K562 (cell line): Measurements from ENCODE around the gene AHSP. TPM values are rescaled to one million over a fixed set of nuclear protein-coding genes. Genes with fewer than 3 reads are reported as not detected.

Experiments
- ATAC-seq: fragments of 200-7000 bp; cut with Tn5 transposase; 3 replicates; pipeline ENCODE4 v1.9.1; 2020; ENCODE audit warnings: moderate library complexity
- BruUV-seq: library from RNA; stranded (reverse); fragments of 400-500 nt; replicated peaks from 2 replicates; lab custom pipeline; 2021; lab: Mats Ljungman, UMichigan
- CTCF ChIA-PET: fragments of 300-600 bp; formaldehyde crosslinking; extraction: SDS; loops from one replicate; lab custom pipeline; 2021; ENCODE audit warnings: low intra/inter-chr PET ratio; lab: Yijun Ruan, JAX
- POLR2A ChIA-PET: fragments of 300-600, 350-650 bp; sonication (Branson Sonifier 250); formaldehyde crosslinking; extraction: SDS; loops from one replicate; lab custom pipeline; 2021; ENCODE audit warnings: antibody characterized with exemption, inconsistent platforms; lab: Yijun Ruan, JAX
- DNase-seq, 4 experiments: peaks; one replicate each; pipeline versions ENCODE4 v3.0.0 to v3.0.0-alpha.2; 2011 to 2018; ENCODE audit warnings: low spot score in 3 of 4, mixed read lengths in 3 of 4; ENCODE audit errors: extremely low read depth in 1 of 4
- FAIRE-seq: peaks from 2 replicates; lab custom pipeline; 2011; peaks lifted over from hg19 to GRCh38; lab: Jason Lieb, UNC
- H2AFZ ChIP-seq: 2 replicates; pipeline ENCODE4 v1.6.0; 2011; ENCODE audit warnings: low read depth, low read length, control low read depth, inconsistent platforms
- H3K27ac ChIP-seq: fragments of 200-600 bp; 3 replicates; pipeline ENCODE4 v1.8.0; 2011; ENCODE audit warnings: low read depth, mild to moderate bottlenecking, control low read depth, inconsistent platforms, low read length, moderate library complexity, mixed read lengths; ENCODE audit errors: extremely low read depth
- H3K27me3 ChIP-seq, 2 experiments: fragments of 300-600 bp in 1 of 2; 2 replicates in 1 of 2; 3 replicates in 1 of 2; pipeline versions ENCODE4 v1.6.0 to v1.8.0; 2011; ENCODE audit warnings: inconsistent platforms in 2 of 2, low read length in 2 of 2, mild to moderate bottlenecking in 1 of 2, mixed read lengths in 1 of 2, moderate library complexity in 1 of 2; ENCODE audit not compliant: control insufficient read depth in 2 of 2, insufficient read depth in 2 of 2
- H3K36me3 ChIP-seq: fragments of 300-600 bp; 3 replicates; pipeline ENCODE4 v1.8.0; 2011; ENCODE audit warnings: mild to moderate bottlenecking, low read length, inconsistent platforms; ENCODE audit not compliant: control insufficient read depth, insufficient read depth
- H3K4me1 ChIP-seq, 2 experiments: fragments of 200-600 bp in 1 of 2; replicated peaks in 1 of 2; 2 replicates in 1 of 2; 3 replicates in 1 of 2; pipeline versions ENCODE4 v1.5.1 to v1.8.0; 2011; ENCODE audit warnings: inconsistent platforms in 2 of 2, low read length in 2 of 2, mild to moderate bottlenecking in 1 of 2, mixed read lengths in 1 of 2, moderate library complexity in 1 of 2; ENCODE audit not compliant: control insufficient read depth in 2 of 2, insufficient read depth in 2 of 2
- H3K4me2 ChIP-seq: 2 replicates; pipeline ENCODE4 v1.6.1; 2011; ENCODE audit warnings: low read length, control low read depth, inconsistent platforms, mixed read lengths; ENCODE audit not compliant: insufficient read depth
- H3K4me3 ChIP-seq: fragments of 200-600 bp; sonication (generic), shearing (Covaris generic); 2 replicates; pipeline ENCODE4 v1.5.1; 2016; ENCODE audit warnings: control low read depth, inconsistent platforms
- H3K79me2 ChIP-seq: fragments of 200-600 bp; 3 replicates; pipeline ENCODE4 v1.8.0; 2011; ENCODE audit warnings: low read length, inconsistent platforms; ENCODE audit not compliant: control insufficient read depth, insufficient read depth
- H3K9ac ChIP-seq, 2 experiments: 2 replicates each; pipeline versions ENCODE4 v1.6.0 to v1.6.1; 2011; ENCODE audit warnings: low read depth in 2 of 2, low read length in 2 of 2, control low read depth in 1 of 2, inconsistent platforms in 1 of 2, mild to moderate bottlenecking in 1 of 2, mixed read lengths in 1 of 2; ENCODE audit not compliant: insufficient read depth in 1 of 2
- H3K9me1 ChIP-seq: one replicate; pipeline ENCODE4 v1.6.0; 2011; ENCODE audit warnings: inconsistent platforms, mild to moderate bottlenecking, low read length, moderate library complexity; ENCODE audit not compliant: control insufficient read depth, insufficient read depth
- H3K9me3 ChIP-seq: replicated peaks from 2 replicates; pipeline ENCODE4 v1.5.1; 2011; ENCODE audit warnings: low read depth, low read length, inconsistent platforms; ENCODE audit not compliant: control insufficient read depth, insufficient read depth
- H4K20me1 ChIP-seq: replicated peaks from 2 replicates; pipeline ENCODE4 v1.6.1; 2011; ENCODE audit warnings: low read length, inconsistent platforms, mixed read lengths; ENCODE audit not compliant: control insufficient read depth, insufficient read depth
- ADNP ChIP-seq: fragments of 200-800 bp; sonication (Bioruptor generic); IDR thresholded peaks from 2 replicates; pipeline ENCODE4 v1.6.1; 2016; ENCODE audit warnings: missing genetic modification characterization, missing compliant biosample characterization
- BRF2 ChIP-seq: IDR thresholded peaks from 3 replicates; pipeline ENCODE4 v1.6.1; 2011; ENCODE audit warnings: borderline replicate concordance, mild to moderate bottlenecking; ENCODE audit not compliant: insufficient read length, insufficient read depth
- CEBPG ChIP-seq, 3 experiments: fragments of 200-800 bp in 1 of 3; sonication (Bioruptor generic) in 1 of 3; sonication (generic) in 1 of 3; formaldehyde crosslinking in 1 of 3; IDR thresholded peaks in 2 of 3; conservative IDR thresholded peaks in 1 of 3; 2 replicates each; pipeline versions ENCODE4 v1.6.1 to v1.8.0; 2016 to 2022; ENCODE audit warnings: missing compliant biosample characterization in 2 of 3, missing genetic modification characterization in 2 of 3, mild to moderate bottlenecking in 1 of 3, missing genetic modification reagents in 1 of 3
- HSF4 ChIP-seq: fragments of 250-450 bp; sonication (Bioruptor Pico); IDR thresholded peaks from 2 replicates; pipeline ENCODE4 v2.1.2; 2022; ENCODE audit warnings: mild to moderate bottlenecking, moderate library complexity, borderline replicate concordance
- KDM1A ChIP-seq, 2 experiments: fragments of 450-650 bp; IDR thresholded peaks; 2 replicates each; pipeline ENCODE4 v1.6.1; 2016; ENCODE audit warnings: mild to moderate bottlenecking in 2 of 2
- PHF20 ChIP-seq: fragments of 450-650 bp; IDR thresholded peaks from 2 replicates; pipeline ENCODE4 v1.6.1; 2018; ENCODE audit not compliant: partially characterized antibody
- POLR2H ChIP-seq: IDR thresholded peaks from 2 replicates; pipeline ENCODE4 v1.6.1; 2016; ENCODE audit warnings: missing genetic modification characterization, low read depth, mild to moderate bottlenecking, control low read depth, missing compliant biosample characterization, moderate library complexity
- TFE3 ChIP-seq: fragments of 450-650 bp; formaldehyde crosslinking; IDR thresholded peaks from 2 replicates; pipeline ENCODE4 v1.4.0; 2020; ENCODE audit warnings: mild to moderate bottlenecking, mixed read lengths
- ZNF134 ChIP-seq: fragments of 250-450 bp; sonication (Bioruptor Pico); conservative IDR thresholded peaks from 2 replicates; pipeline ENCODE4 v1.4.0; 2020
- WGBS: fragments of 100-300 bp; shearing (Covaris generic); methylation state at CpG from one replicate; pipeline ENCODE4 v1.1.6; 2016; ENCODE audit warnings: low coverage, mixed read lengths; ENCODE audit not compliant: insufficient coverage; ENCODE audit errors: missing lambda C conversion rate; 5-methylcytosine and 5-hydroxymethylcytosine counted together
- in situ Hi-C: fragments of 300-500 bp; cut with MboI; formaldehyde crosslinking; loops from 4 replicates; pipeline ENCODE4 v1.15.0; 2018; ENCODE audit warnings: inconsistent platforms, mixed read lengths
- intact Hi-C: fragments of 100-400 bp; cut with micrococcal nuclease; formaldehyde crosslinking; loops from 2 replicates; pipeline ENCODE4 v1.14.2; 2022
- polyA plus RNA-seq, 8 experiments: library from polyadenylated mRNA; depleted of rRNA in 4 of 8; stranded (reverse) in 5 of 8; unstranded in 3 of 8; fragments of >200 nt; fragmentation: Nextera tagmentation in 2 of 8; fragmentation: Illumina TruSeq in 1 of 8; extraction: Ambion mirVana in 2 of 8; extraction: Trizol in 1 of 8; gene quantifications; 2 replicates each; pipeline versions ENCODE4 v1.2.1 to v1.2.3, GENCODE V29; 2011 to 2014; ENCODE audit warnings: inconsistent platforms in 1 of 8, missing spikeins in 1 of 8
- total RNA-seq, 7 experiments: library from RNA; depleted of rRNA in 6 of 7; stranded (reverse); fragments of >200 nt in 6 of 7; fragmentation: Illumina TruSeq in 2 of 7; extraction: Trizol in 2 of 7; gene quantifications; 2 replicates each; pipeline versions ENCODE4 v1.2.1 to v1.2.3, GENCODE V29; 2011 to 2021; ENCODE audit warnings: low replicate concordance in 1 of 7

Gene AHSP
- total and polyA plus RNA-seq, 9 of the 15 experiments (the other 6 are each of a cell fraction or from before 2014, with no cell fraction given) = 6.6 to 99.1 (median 25.8) TPM

GRCh38 chr16:31501226-31501965 is 26.3 kb upstream of the AHSP start:
- Histone ChIP-seq H3K27ac (no peak overlapping the region), H3K9me1 (no peaks in the 10 kb centered on the region), H3K79me2 (no peaks in the 10 kb centered on the region; the same call in 2 of the 3 replicates), H3K4me1 (0 out of 5 replicates have a peak, but pooled peaks cover 0 to 1% of the 10 kb centered on the region in 2 experiments), H2AFZ (no peak overlapping the region), H3K9me3 (no peaks in the 10 kb centered on the region), H3K9ac (no peak overlapping the region), H3K4me2 (no peak overlapping the region), H3K36me3 (peaks cover 52% of the 10 kb centered on the region), H3K4me3 (no peak overlapping the region), H4K20me1 (no peaks in the 10 kb centered on the region), H3K27me3 (no peaks in the 10 kb centered on the region)
- BruUV-seq = no TSS peak
- intact Hi-C loops (no loop called here), in situ Hi-C loops (no loop called here)
- ATAC-seq = no peak
- POLR2A ChIA-PET = interaction anchor here (0.5 to 2.4 kb wide), 5 partner anchors 9 to 559 kb away, joined by 3 to 9 read pairs (median 5); no protein-coding TSS in a partner anchor
- CTCF ChIA-PET = no interaction called here
- DNase-seq = no peak
- WGBS = 31% methylated on average over 2 of the region's 3 CpGs
- TF ChIP-seq ZNF134 (CRISPR knock-in tag) (no peak), CEBPG (CRISPR knock-in tag; IDR thresholded peaks at IDR 0.05) (no peak), CEBPG (tag; conservative IDR thresholded peaks at IDR 0.05 in 1 of 2, IDR thresholded peaks at IDR 0.05 in 1 of 2) (no peak), KDM1A (IDR thresholded peaks at IDR 0.05) (peak; percentile 37; a peak in 3 of 4 replicates)
- no peak for FAIRE-seq

GRCh38 chr16:31501966-31502348 is 25.7 kb upstream of the AHSP start:
- Histone ChIP-seq H3K9me3 (no peaks in the 10 kb centered on the region), H3K4me2 (no peak overlapping the region), H3K79me2 (peaks cover 4% of the 10 kb centered on the region), H3K9ac (no peak overlapping the region), H3K9me1 (no peaks in the 10 kb centered on the region), H3K4me1 (peaks cover 2 to 6% of the 10 kb centered on the region in 2 experiments; a peak in 2 of 5 replicates), H4K20me1 (no peaks in the 10 kb centered on the region), H3K27me3 (no peaks in the 10 kb centered on the region), H3K4me3 (no peak overlapping the region), H2AFZ (no peak overlapping the region), H3K27ac (no peak overlapping the region), H3K36me3 (peaks cover 51% of the 10 kb centered on the region)
- WGBS = 66% methylated on average over 4 of the region's 4 CpGs
- ATAC-seq = no peak
- DNase-seq = no peak
- no TSS peak for BruUV-seq
- in situ Hi-C loops = no loop called here
- FAIRE-seq = no peak
- intact Hi-C loops = no loop called here
- ChIA-PET POLR2A (interaction anchor here (0.6 to 1.7 kb wide), 6 partner anchors 9 to 560 kb away, joined by 3 to 7 read pairs (median 4); no protein-coding TSS in a partner anchor), CTCF (no interaction called here)
- no peak for TF ChIP-seq ADNP
- no peak for TF ChIP-seq POLR2H (tag)
- TF ChIP-seq HSF4 (CRISPR knock-in tag) = no peak
- TF ChIP-seq CEBPG (CRISPR knock-in tag; IDR thresholded peaks at IDR 0.05) = no peak
- no peak for TF ChIP-seq CEBPG (tag; conservative IDR thresholded peaks at IDR 0.05 in 1 of 2, IDR thresholded peaks at IDR 0.05 in 1 of 2)
- TF ChIP-seq TFE3 (CRISPR knock-in tag) = no peak
- no peak for TF ChIP-seq BRF2
- TF ChIP-seq PHF20 = no peak
